ENCODE measurements around the gene DTHD1.

GRCh38 chr4:36308150-36308549, 26.7 kb downstream of the DTHD1 start:
- TF ChIP-seq ZNF274 (IDR thresholded peaks at IDR 0.05; ENCODE audit: low read depth, low read length): no peak
- no peak for TF ChIP-seq YY1 (IDR thresholded peaks at IDR 0.05; ENCODE audit: insufficient read depth, insufficient read length)
- no peak for TF ChIP-seq SUZ12 (IDR thresholded peaks at IDR 0.05; ENCODE audit: extremely low read depth, insufficient read depth, insufficient read length)

Measured in NT2/D1 (cell line).